ENCODE measurements around the gene SHISA2.
"Not testable (repeated sequence)": the region's sequence is repeated elsewhere in the genome, so short reads cannot be mapped to it uniquely, and the experiment has no call there.

SHISA2 gene

DNA sequence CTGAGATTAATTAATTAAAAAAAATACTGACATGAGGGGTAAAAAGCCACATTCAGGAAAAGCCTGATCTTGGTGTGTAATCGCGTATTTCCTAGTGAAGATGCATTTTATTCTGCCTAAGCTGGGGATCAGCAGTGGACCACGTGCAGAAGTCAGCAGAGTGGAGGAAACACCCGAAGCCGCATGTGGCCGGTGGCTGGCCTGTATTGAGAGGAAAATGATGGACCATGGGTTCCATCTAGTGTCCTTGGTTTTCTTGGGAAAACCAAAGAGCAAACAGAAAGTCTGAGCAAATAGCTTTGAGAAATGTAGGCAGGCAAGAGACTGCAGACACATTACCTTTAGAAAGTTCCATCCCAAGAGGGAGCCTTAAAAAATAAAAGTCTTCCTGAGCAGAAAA is 23.7 kb upstream of the SHISA2 start:
- H3K36me3 ChIP-seq (ENCODE audit: insufficient read depth, low read length), result no peaks in the 10 kb centered on the region
- no peaks in the 10 kb centered on the region for H3K27me3 ChIP-seq (ENCODE audit: insufficient read depth, low read length)
- H3K4me3 ChIP-seq (ENCODE audit: low read depth, low read length, poor library complexity, severe bottlenecking), result no peak overlapping the region
- no peaks in the 10 kb centered on the region for H3K9me2 ChIP-seq (ENCODE audit: low read depth, low read length)
- no peaks in the 10 kb centered on the region for H4K20me1 ChIP-seq (ENCODE audit: insufficient read depth, low read length)
- no peaks in the 10 kb centered on the region for H3F3A ChIP-seq (ENCODE audit: insufficient read depth, low read length)
- no peak overlapping the region for H3K4me2 ChIP-seq (ENCODE audit: low read length)
- H2AFZ ChIP-seq (ENCODE audit: low read length), result no peak overlapping the region
- no peaks in the 10 kb centered on the region for H3K9me3 ChIP-seq (ENCODE audit: low read length)
- TF ChIP-seq, protein P1, sequence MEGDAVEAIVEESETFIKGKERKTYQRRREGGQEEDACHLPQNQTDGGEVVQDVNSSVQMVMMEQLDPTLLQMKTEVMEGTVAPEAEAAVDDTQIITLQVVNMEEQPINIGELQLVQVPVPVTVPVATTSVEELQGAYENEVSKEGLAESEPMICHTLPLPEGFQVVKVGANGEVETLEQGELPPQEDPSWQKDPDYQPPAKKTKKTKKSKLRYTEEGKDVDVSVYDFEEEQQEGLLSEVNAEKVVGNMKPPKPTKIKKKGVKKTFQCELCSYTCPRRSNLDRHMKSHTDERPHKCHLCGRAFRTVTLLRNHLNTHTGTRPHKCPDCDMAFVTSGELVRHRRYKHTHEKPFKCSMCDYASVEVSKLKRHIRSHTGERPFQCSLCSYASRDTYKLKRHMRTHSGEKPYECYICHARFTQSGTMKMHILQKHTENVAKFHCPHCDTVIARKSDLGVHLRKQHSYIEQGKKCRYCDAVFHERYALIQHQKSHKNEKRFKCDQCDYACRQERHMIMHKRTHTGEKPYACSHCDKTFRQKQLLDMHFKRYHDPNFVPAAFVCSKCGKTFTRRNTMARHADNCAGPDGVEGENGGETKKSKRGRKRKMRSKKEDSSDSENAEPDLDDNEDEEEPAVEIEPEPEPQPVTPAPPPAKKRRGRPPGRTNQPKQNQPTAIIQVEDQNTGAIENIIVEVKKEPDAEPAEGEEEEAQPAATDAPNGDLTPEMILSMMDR (IDR thresholded peaks at IDR 0.05; ENCODE audit: low read length), result no peak
- no peak for TF ChIP-seq EZH2 (IDR thresholded peaks at IDR 0.05; ENCODE audit: borderline replicate concordance, low read length)
- H3K4me1 ChIP-seq (ENCODE audit: insufficient read depth, low read length, severe bottlenecking), result no peaks in the 10 kb centered on the region
- H3K27ac ChIP-seq (ENCODE audit: low read depth, low read length, poor library complexity, severe bottlenecking), result no peak overlapping the region
- H3K9ac ChIP-seq (ENCODE audit: low read length), result no peak overlapping the region
- H3K79me2 ChIP-seq (ENCODE audit: insufficient read depth, low read length), result no peaks in the 10 kb centered on the region

GRCh38 chr13:26074706-26075105 is 22.9 kb upstream of the SHISA2 start:
- no peaks in the 10 kb centered on the region for H3K27me3 ChIP-seq (ENCODE audit: insufficient read depth, low read length)
- H3K79me2 ChIP-seq (ENCODE audit: insufficient read depth, low read length), result no peaks in the 10 kb centered on the region
- no peaks in the 10 kb centered on the region for H3K36me3 ChIP-seq (ENCODE audit: insufficient read depth, low read length)
- no peaks in the 10 kb centered on the region for H3K4me1 ChIP-seq (ENCODE audit: insufficient read depth, low read length, severe bottlenecking)
- H3K27ac ChIP-seq (ENCODE audit: low read depth, low read length, poor library complexity, severe bottlenecking), result no peak overlapping the region
- TF ChIP-seq EZH2 (IDR thresholded peaks at IDR 0.05; ENCODE audit: borderline replicate concordance, low read length), result no peak
- TF ChIP-seq, protein P1 (IDR thresholded peaks at IDR 0.05; ENCODE audit: low read length), result no peak
- no peak overlapping the region for H3K9ac ChIP-seq (ENCODE audit: low read length)
- H4K20me1 ChIP-seq (ENCODE audit: insufficient read depth, low read length), result no peaks in the 10 kb centered on the region
- no peak overlapping the region for H3K4me2 ChIP-seq (ENCODE audit: low read length)
- H3K9me3 ChIP-seq (ENCODE audit: low read length), result no peaks in the 10 kb centered on the region
- no peaks in the 10 kb centered on the region for H3K9me2 ChIP-seq (ENCODE audit: low read depth, low read length)
- no peaks in the 10 kb centered on the region for H3F3A ChIP-seq (ENCODE audit: insufficient read depth, low read length)
- no peak overlapping the region for H2AFZ ChIP-seq (ENCODE audit: low read length)
- H3K4me3 ChIP-seq (ENCODE audit: low read depth, low read length, poor library complexity, severe bottlenecking), result no peak overlapping the region

DNA sequence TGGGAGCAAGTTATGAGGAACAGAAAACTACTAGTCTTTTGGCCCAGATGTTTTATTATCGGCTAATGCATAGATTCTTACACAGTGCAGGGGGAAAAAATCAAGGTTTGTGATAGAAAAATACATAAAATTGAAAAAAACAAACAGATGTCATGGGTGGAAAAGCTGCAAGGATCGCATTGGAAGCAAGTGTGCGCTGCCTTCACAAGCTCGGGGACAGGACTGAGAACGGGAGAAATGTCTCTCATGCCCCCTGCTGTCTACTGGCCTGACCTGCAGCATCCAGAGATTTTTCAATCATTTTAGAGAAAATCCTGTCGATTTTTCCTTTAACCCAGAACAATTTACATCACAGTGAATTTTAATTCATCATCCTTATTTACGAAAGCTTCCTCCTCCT is 20.5 kb upstream of the SHISA2 start:
- H3K36me3 ChIP-seq (ENCODE audit: insufficient read depth, low read length); H3K4me2 ChIP-seq (ENCODE audit: low read length); H3K9ac ChIP-seq (ENCODE audit: low read length); H3K79me2 ChIP-seq (ENCODE audit: insufficient read depth, low read length); H4K20me1 ChIP-seq (ENCODE audit: insufficient read depth, low read length); H3K4me1 ChIP-seq (ENCODE audit: insufficient read depth, low read length, severe bottlenecking); H3K9me2 ChIP-seq (ENCODE audit: low read depth, low read length); H3K27ac ChIP-seq (ENCODE audit: low read depth, low read length, poor library complexity, severe bottlenecking); H2AFZ ChIP-seq (ENCODE audit: low read length); H3F3A ChIP-seq (ENCODE audit: insufficient read depth, low read length); H3K27me3 ChIP-seq (ENCODE audit: insufficient read depth, low read length); H3K4me3 ChIP-seq (ENCODE audit: low read depth, low read length, poor library complexity, severe bottlenecking); H3K9me3 ChIP-seq (ENCODE audit: low read length): not testable (repeated sequence)

DNA sequence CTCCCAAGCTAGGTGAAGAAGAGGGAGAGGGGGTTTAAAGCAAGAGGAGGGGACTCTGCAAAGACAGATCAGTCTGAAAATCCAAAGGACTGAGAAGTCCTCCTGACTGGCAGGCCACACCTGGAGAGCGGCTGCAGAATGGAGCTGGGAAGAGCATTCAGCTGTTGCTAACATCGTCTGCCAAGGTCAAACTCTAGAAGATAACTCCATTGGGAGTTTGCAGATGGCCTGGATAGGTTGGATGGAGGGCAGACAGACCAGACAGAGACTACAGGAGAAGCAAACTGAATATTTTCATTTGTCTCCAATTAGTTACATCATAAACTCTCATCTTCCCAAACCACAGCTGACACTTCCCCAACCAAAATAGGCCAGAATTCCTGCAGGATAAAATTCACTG is 19.9 kb upstream of the SHISA2 start:
- H3K9me3 ChIP-seq (ENCODE audit: low read length), result no peaks in the 10 kb centered on the region

DNA sequence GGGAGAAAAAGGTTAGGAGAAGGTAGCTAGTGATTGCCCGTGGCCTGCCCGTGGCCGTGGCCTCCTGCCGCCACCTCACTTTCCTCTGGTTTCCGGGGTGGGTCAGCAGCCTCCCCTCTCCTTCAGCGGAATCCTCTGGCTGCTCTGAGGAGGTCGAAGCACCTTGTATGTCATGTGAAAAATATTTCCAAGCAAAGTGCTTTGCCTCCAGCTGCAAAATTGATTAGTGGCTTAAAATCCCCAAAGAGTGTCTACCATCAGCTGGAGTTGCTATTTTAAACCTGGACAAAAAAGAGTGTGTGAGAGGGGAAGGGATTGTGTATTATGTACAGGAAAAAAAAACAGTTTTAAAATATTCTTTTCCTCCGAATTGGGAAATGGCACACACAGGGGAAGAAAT is 17.8 kb upstream of the SHISA2 start:
- H3K36me3 ChIP-seq (ENCODE audit: insufficient read depth, low read length); H3K9me2 ChIP-seq (ENCODE audit: low read depth, low read length); H3K4me2 ChIP-seq (ENCODE audit: low read length); H2AFZ ChIP-seq (ENCODE audit: low read length); H3K27me3 ChIP-seq (ENCODE audit: insufficient read depth, low read length); H3K9ac ChIP-seq (ENCODE audit: low read length); H3K4me3 ChIP-seq (ENCODE audit: low read depth, low read length, poor library complexity, severe bottlenecking); H4K20me1 ChIP-seq (ENCODE audit: insufficient read depth, low read length); H3K79me2 ChIP-seq (ENCODE audit: insufficient read depth, low read length); H3K9me3 ChIP-seq (ENCODE audit: low read length); H3F3A ChIP-seq (ENCODE audit: insufficient read depth, low read length); H3K27ac ChIP-seq (ENCODE audit: low read depth, low read length, poor library complexity, severe bottlenecking); H3K4me1 ChIP-seq (ENCODE audit: insufficient read depth, low read length, severe bottlenecking): not testable (repeated sequence)

More for the DNA sequence above, 19.9 kb upstream of the SHISA2 start:
- H3F3A ChIP-seq (ENCODE audit: insufficient read depth, low read length), result no peaks in the 10 kb centered on the region
- no peaks in the 10 kb centered on the region for H3K4me1 ChIP-seq (ENCODE audit: insufficient read depth, low read length, severe bottlenecking)
- no peak overlapping the region for H3K27ac ChIP-seq (ENCODE audit: low read depth, low read length, poor library complexity, severe bottlenecking)
- H3K36me3 ChIP-seq (ENCODE audit: insufficient read depth, low read length), result no peaks in the 10 kb centered on the region
- no peak overlapping the region for H3K4me2 ChIP-seq (ENCODE audit: low read length)
- TF ChIP-seq EZH2 (IDR thresholded peaks at IDR 0.05; ENCODE audit: borderline replicate concordance, low read length), result no peak
- TF ChIP-seq, protein P1 (IDR thresholded peaks at IDR 0.05; ENCODE audit: low read length), result no peak
- no peaks in the 10 kb centered on the region for H3K79me2 ChIP-seq (ENCODE audit: insufficient read depth, low read length)
- H3K4me3 ChIP-seq (ENCODE audit: low read depth, low read length, poor library complexity, severe bottlenecking), result no peak overlapping the region
- H3K9ac ChIP-seq (ENCODE audit: low read length), result no peak overlapping the region
- no peaks in the 10 kb centered on the region for H3K27me3 ChIP-seq (ENCODE audit: insufficient read depth, low read length)
- H3K9me2 ChIP-seq (ENCODE audit: low read depth, low read length), result no peaks in the 10 kb centered on the region
- H2AFZ ChIP-seq (ENCODE audit: low read length), result no peak overlapping the region
- no peaks in the 10 kb centered on the region for H4K20me1 ChIP-seq (ENCODE audit: insufficient read depth, low read length)

DNA sequence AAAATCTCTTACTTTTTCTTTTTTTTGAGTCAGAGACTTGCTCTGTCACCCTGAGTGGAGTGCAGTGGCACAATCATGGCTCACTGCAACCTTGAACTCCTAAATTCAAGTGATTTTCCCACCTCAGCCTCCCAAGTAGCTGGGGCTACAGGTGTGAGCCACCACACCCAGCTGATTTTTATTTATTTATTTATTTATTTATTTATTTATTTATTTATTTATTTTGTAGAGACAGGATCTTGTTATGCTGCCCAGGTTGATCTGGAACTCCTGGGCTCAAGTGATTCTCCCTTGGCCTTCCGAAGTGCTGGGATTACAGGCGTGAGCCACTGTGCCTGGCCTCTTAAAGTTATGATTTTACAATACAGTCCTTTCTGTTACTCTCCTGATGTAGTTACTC is 16.6 kb upstream of the SHISA2 start:
- H3F3A ChIP-seq (ENCODE audit: insufficient read depth, low read length); H3K9me3 ChIP-seq (ENCODE audit: low read length); H3K4me3 ChIP-seq (ENCODE audit: low read depth, low read length, poor library complexity, severe bottlenecking); H2AFZ ChIP-seq (ENCODE audit: low read length); H3K4me1 ChIP-seq (ENCODE audit: insufficient read depth, low read length, severe bottlenecking); H3K36me3 ChIP-seq (ENCODE audit: insufficient read depth, low read length); H3K9me2 ChIP-seq (ENCODE audit: low read depth, low read length); H3K4me2 ChIP-seq (ENCODE audit: low read length); H3K79me2 ChIP-seq (ENCODE audit: insufficient read depth, low read length); H3K27ac ChIP-seq (ENCODE audit: low read depth, low read length, poor library complexity, severe bottlenecking); H3K9ac ChIP-seq (ENCODE audit: low read length); H3K27me3 ChIP-seq (ENCODE audit: insufficient read depth, low read length); H4K20me1 ChIP-seq (ENCODE audit: insufficient read depth, low read length): not testable (repeated sequence)

All from OCI-LY1 (cell line).